GM19463 (cell line): ENCODE data around the gene UNC5B.

ENCODE experiments used
- ATAC-seq: cut with Tn5 transposase; IDR thresholded peaks from one replicate; pipeline ENCODE4 v1.9.1; 2021; ENCODE audit warnings: mild to moderate bottlenecking, moderate library complexity; ENCODE audit not compliant: unreplicated experiment

The UNC5B gene

GRCh38 chr10:71239131-71239915 lies 27.0 kb downstream of the UNC5B start:
- no peak for ATAC-seq

- ATAC-seq, result no peak
Measured at GRCh38 chr10:71239946-71240795, 27.8 kb downstream of the UNC5B start.

- ATAC-seq, result no peak
Measured at GRCh38 chr10:71241114-71241829, 28.9 kb downstream of the UNC5B start.

- ATAC-seq, result no peak
Measured at GRCh38 chr10:71241830-71242621, 29.7 kb downstream of the UNC5B start.

- no peak for ATAC-seq
Measured at GRCh38 chr10:71242622-71243009, 30.2 kb downstream of the UNC5B start.

- ATAC-seq, result no peak
Measured at GRCh38 chr10:71243756-71244395, 31.5 kb downstream of the UNC5B start.

GRCh38 chr10:71244431-71245419 lies 32.4 kb downstream of the UNC5B start:
- no peak for ATAC-seq

GRCh38 chr10:71245420-71246325 lies 33.3 kb downstream of the UNC5B start:
- no peak for ATAC-seq

- ATAC-seq, result no peak
Measured at GRCh38 chr10:71246591-71247413, 34.4 kb downstream of the UNC5B start.

GRCh38 chr10:71247414-71247705 lies 35.0 kb downstream of the UNC5B start:
- no peak for ATAC-seq

- ATAC-seq, result no peak
Measured at GRCh38 chr10:71247804-71248203, 35.4 kb downstream of the UNC5B start.

GRCh38 chr10:71248210-71248609 lies 35.8 kb downstream of the UNC5B start:
- ATAC-seq, result no peak

- no peak for ATAC-seq
Measured at GRCh38 chr10:71249996-71250395, 37.6 kb downstream of the UNC5B start.

GRCh38 chr10:71250405-71250804 lies 38.0 kb downstream of the UNC5B start:
- no peak for ATAC-seq

- ATAC-seq, result no peak
Measured at GRCh38 chr10:71250842-71251241, 38.5 kb downstream of the UNC5B start.

- ATAC-seq, result no peak
Measured at GRCh38 chr10:71251319-71251718, 38.9 kb downstream of the UNC5B start.

GRCh38 chr10:71252220-71252619 lies 39.9 kb downstream of the UNC5B start:
- no peak for ATAC-seq
